ENCODE data around the gene MTG2. TPM values are rescaled to one million over a fixed set of nuclear protein-coding genes. Genes with fewer than 3 reads are reported as not detected.

MTG2 gene
- total and polyA plus RNA-seq, 2 of the 13 experiments (the other 11 are each of a cell fraction or from before 2014, with no cell fraction given), result 20.4 to 37.8 TPM

GRCh38 chr20:62229667-62230066 is 46.8 kb downstream of the MTG2 start (continued):
- TF ChIP-seq ZBTB14 (CRISPR knock-in tag; IDR thresholded peaks at IDR 0.05) (no peak), ZSCAN30 (CRISPR knock-in tag; IDR thresholded peaks at IDR 0.05) (no peak), SOX5 (CRISPR knock-in tag; IDR thresholded peaks at IDR 0.05; ENCODE audit: borderline replicate concordance) (no peak), MYC (CRISPR knock-in tag; IDR thresholded peaks at IDR 0.05; ENCODE audit: borderline replicate concordance) (no peak), SOX6 (IDR thresholded peaks at IDR 0.05) (0 out of 2 replicates have a peak, but pooled peaks have one; percentile 35), SOX6 (CRISPR knock-in tag; IDR thresholded peaks at IDR 0.05) (no peak), ZNF207 (IDR thresholded peaks at IDR 0.05; ENCODE audit: borderline replicate concordance) (peak; percentile 45; the same call in 1 of the 2 replicates), ZNF879 (CRISPR knock-in tag; IDR thresholded peaks at IDR 0.05) (no peak), HMG20B (CRISPR knock-in tag; conservative IDR thresholded peaks at IDR 0.05) (no peak), FOXA1 (IDR thresholded peaks at IDR 0.05) (peak; percentile 41; the same call in 1 of the 2 replicates), FOXA1 (CRISPR knock-in tag; IDR thresholded peaks at IDR 0.05) (no peak), NBN (conservative IDR thresholded peaks at IDR 0.05) (peak; percentile 72; the same call in 1 of the 2 replicates), IKZF1 (IDR thresholded peaks at IDR 0.05) (0 out of 2 replicates have a peak, but pooled peaks have one; percentile 53)

- no peak for FAIRE-seq
- WGBS (ENCODE audit: low lambda C conversion rate), result 59% methylated on average over 2 of the region's 2 CpGs
- no peak for ATAC-seq
- TF ChIP-seq KAT8 (CRISPR knock-in tag; IDR thresholded peaks at IDR 0.05), result no peak
- peak; percentile 62; the same call in 1 of the 2 replicates for TF ChIP-seq SP1 (IDR thresholded peaks at IDR 0.05)
- TF ChIP-seq SP1 (CRISPR knock-in tag; IDR thresholded peaks at IDR 0.05), result no peak
- peak; percentile 98 for TF ChIP-seq NBN (conservative IDR thresholded peaks at IDR 0.05)
- TF ChIP-seq ZNF282 (IDR thresholded peaks at IDR 0.05; ENCODE audit: partially characterized antibody), result peak; percentile 89
- peak; percentile 99 for TF ChIP-seq IKZF1 (IDR thresholded peaks at IDR 0.05)
- peak; percentile 83 for TF ChIP-seq FOXP1 (IDR thresholded peaks at IDR 0.05)
- no peak for TF ChIP-seq FOXP1 (CRISPR knock-in tag; IDR thresholded peaks at IDR 0.05)
- peak; percentile 17; the same call in 1 of the 2 replicates for TF ChIP-seq CREB1 (IDR thresholded peaks at IDR 0.05)
- TF ChIP-seq CREB1 (CRISPR knock-in tag; IDR thresholded peaks at IDR 0.05), result no peak
- peak; percentile 81 for TF ChIP-seq LCORL (IDR thresholded peaks at IDR 0.05)
- no peak for TF ChIP-seq LCORL (CRISPR knock-in tag; IDR thresholded peaks at IDR 0.05)
- no peak for TF ChIP-seq NFIB (CRISPR knock-in tag; IDR thresholded peaks at IDR 0.05; ENCODE audit: borderline replicate concordance)
- TF ChIP-seq FOXA1 (IDR thresholded peaks at IDR 0.05), result peak; percentile 65; the same call in 1 of the 2 replicates
- TF ChIP-seq FOXA1 (CRISPR knock-in tag; IDR thresholded peaks at IDR 0.05), result no peak
- peak; percentile 64; the same call in 1 of the 2 replicates for TF ChIP-seq FOXK2 (IDR thresholded peaks at IDR 0.05)
- TF ChIP-seq ZNF207 (IDR thresholded peaks at IDR 0.05; ENCODE audit: borderline replicate concordance), result peak; percentile 88; the same call in 1 of the 2 replicates
- TF ChIP-seq RAD51 (IDR thresholded peaks at IDR 0.05; ENCODE audit: borderline replicate concordance), result 0 out of 2 replicates have a peak, but pooled peaks have one; percentile 37
- TF ChIP-seq MAX (IDR thresholded peaks at IDR 0.05), result no peak
- TF ChIP-seq ZNF18 (CRISPR knock-in tag; IDR thresholded peaks at IDR 0.05; ENCODE audit: insufficient replicate concordance), result no peak
Measured at GRCh38 chr20:62230276-62230675, 47.4 kb downstream of the MTG2 start.

More at GRCh38 chr20:62230276-62230675, 47.4 kb downstream of the MTG2 start:
- BruUV-seq (replicated peaks), result no TSS peak
- peaks cover 3% of the 10 kb centered on the region; the same call in 1 of the 2 replicates for H4K20me1 ChIP-seq (ENCODE audit: insufficient read depth, low read length)
- H3K27me3 ChIP-seq (ENCODE audit: control insufficient read depth in 1 of 2, insufficient read depth in 2 of 2, low read length in 2 of 2), result peaks cover 25 to 50% of the 10 kb centered on the region in 2 experiments
- CTCF ChIA-PET (ENCODE audit: low intra/inter-chr PET ratio, low total read pairs), result no interaction called here
- H3K4me1 ChIP-seq (ENCODE audit: insufficient read depth, low read length), result peaks cover 21% of the 10 kb centered on the region
- no peak overlapping the region for H2AFZ ChIP-seq (ENCODE audit: low read length)
- H3K79me2 ChIP-seq (ENCODE audit: insufficient read depth, low read length), result no peaks in the 10 kb centered on the region
- in situ Hi-C loops (cut with HindIII; ENCODE audit: extremely low pct_ligation_motif_present, low pct_unique_long_range_greater_than_20kb), result no loop called here
- no peak overlapping the region for H3K9ac ChIP-seq (ENCODE audit: insufficient read depth, low read depth, low read length)
- POLR2A ChIA-PET, result no interaction called here
- H3K36me3 ChIP-seq (replicated peaks in 1 of 2; ENCODE audit: control insufficient read depth in 1 of 2, insufficient read depth in 2 of 2, low read length in 2 of 2), result no peaks in the 10 kb centered on the region
- H3K4me3 ChIP-seq (replicated peaks in 1 of 3; ENCODE audit: insufficient read depth in 1 of 3, low read depth in 2 of 3, low read length in 3 of 3), result no peak overlapping the region
- H3K27ac ChIP-seq (ENCODE audit: extremely low read length, insufficient read depth, low read length), result no peak overlapping the region
- intact Hi-C loops (cut with micrococcal nuclease; ENCODE audit: unreplicated experiment), result no loop called here
- H3K4me2 ChIP-seq (ENCODE audit: low read depth, low read length), result no peak overlapping the region
- no peaks in the 10 kb centered on the region for H3K9me3 ChIP-seq (ENCODE audit: low read length)
- no peak for DNase-seq (ENCODE audit: low spot score)

Measured in HepG2 (cell line).